ENCODE measurements around the gene USP37. TPM values are rescaled to one million over a fixed set of nuclear protein-coding genes. Genes with fewer than 3 reads are reported as not detected.

The USP37 gene
- total and polyA plus RNA-seq, 2 of the 4 experiments (the other 2 are of a cell fraction), result 1.6 to 6.5 TPM

DNA sequence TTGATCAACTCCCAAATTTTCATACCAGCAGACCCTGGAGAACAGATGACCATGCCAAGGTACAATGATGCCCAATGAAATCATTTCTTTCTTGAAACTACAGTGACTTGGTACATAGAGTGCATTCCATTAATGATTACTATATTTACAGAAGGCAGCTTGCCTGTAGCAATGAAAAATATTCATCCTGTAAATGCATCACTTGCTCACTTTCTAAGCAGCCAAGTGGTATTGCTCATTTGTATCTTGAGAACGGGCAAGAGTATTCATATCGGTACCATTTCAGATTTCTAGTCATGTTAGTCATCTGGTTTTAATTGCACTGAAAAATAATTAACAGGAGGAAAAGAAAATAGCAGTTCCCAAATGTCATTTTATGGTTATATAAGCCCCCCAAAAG, 89.6 kb downstream of the USP37 start:
- H4K8ac ChIP-seq (ENCODE audit: low read depth in 2 of 2, low read length in 2 of 2), result no peak overlapping the region
- no peak overlapping the region for H3K4me2 ChIP-seq (ENCODE audit: low read depth, low read length)
- dilution Hi-C loops (cut with HindIII; ENCODE audit: low sequenced_read_pairs, unreplicated experiment), result no loop called here
- TF ChIP-seq RAD21 (IDR thresholded peaks at IDR 0.05; ENCODE audit: low read length), result no peak
- no peak for TF ChIP-seq MAFK (IDR thresholded peaks at IDR 0.05; ENCODE audit: low read depth, low read length)
- no peak for TF ChIP-seq CHD1 (IDR thresholded peaks at IDR 0.05; ENCODE audit: low read depth, low read length)
- no peak for TF ChIP-seq RCOR1 (IDR thresholded peaks at IDR 0.05; ENCODE audit: insufficient replicate concordance, low read length)
- no peak for TF ChIP-seq MAZ (IDR thresholded peaks at IDR 0.05; ENCODE audit: borderline replicate concordance, low read depth, low read length)
- no peak for TF ChIP-seq POLR2A (IDR thresholded peaks at IDR 0.05; ENCODE audit: low read depth, low read length)
- TF ChIP-seq, protein P1, sequence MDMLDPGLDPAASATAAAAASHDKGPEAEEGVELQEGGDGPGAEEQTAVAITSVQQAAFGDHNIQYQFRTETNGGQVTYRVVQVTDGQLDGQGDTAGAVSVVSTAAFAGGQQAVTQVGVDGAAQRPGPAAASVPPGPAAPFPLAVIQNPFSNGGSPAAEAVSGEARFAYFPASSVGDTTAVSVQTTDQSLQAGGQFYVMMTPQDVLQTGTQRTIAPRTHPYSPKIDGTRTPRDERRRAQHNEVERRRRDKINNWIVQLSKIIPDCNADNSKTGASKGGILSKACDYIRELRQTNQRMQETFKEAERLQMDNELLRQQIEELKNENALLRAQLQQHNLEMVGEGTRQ (IDR thresholded peaks at IDR 0.05; ENCODE audit: low read depth, low read length), result no peak
- TF ChIP-seq FOS (IDR thresholded peaks at IDR 0.05; ENCODE audit: low read depth, low read length), result no peak
- TF ChIP-seq RFX5 (IDR thresholded peaks at IDR 0.05; ENCODE audit: low read depth, low read length), result no peak
- no peak for TF ChIP-seq ELK1 (IDR thresholded peaks at IDR 0.05; ENCODE audit: borderline replicate concordance, low read depth, low read length)
- TF ChIP-seq CTCF (conservative IDR thresholded peaks at IDR 0.05; ENCODE audit: low read depth, low read length), result no peak
- no peak for TF ChIP-seq BHLHE40 (IDR thresholded peaks at IDR 0.05; ENCODE audit: low read depth, low read length)
- no peak for TF ChIP-seq CEBPB (IDR thresholded peaks at IDR 0.05; ENCODE audit: low read depth, low read length)
- TF ChIP-seq NFE2L2 (IDR thresholded peaks at IDR 0.05; ENCODE audit: low read depth, low read length), result no peak
- no peak for TF ChIP-seq SMC3 (IDR thresholded peaks at IDR 0.05; ENCODE audit: low read depth, low read length)
- no peak for TF ChIP-seq MXI1 (IDR thresholded peaks at IDR 0.05; ENCODE audit: borderline replicate concordance, low read depth, low read length)
- H3K9ac ChIP-seq (ENCODE audit: low read depth, low read length), result no peak overlapping the region
- intact Hi-C loops (cut with micrococcal nuclease), result loop anchor here (10.0 kb wide), 1 partner anchor 166 kb away; no protein-coding TSS in a partner anchor
- no peak overlapping the region for H3K18ac ChIP-seq (ENCODE audit: low read depth, low read length)
- no peaks in the 10 kb centered on the region for H3K27me3 ChIP-seq (ENCODE audit: control insufficient read depth, insufficient read depth, low read length)
- in situ Hi-C loops (cut with MboI; ENCODE audit: low sequenced_read_pairs), result no loop called here
- POLR2A ChIA-PET (ENCODE audit: unreplicated experiment), result no interaction called here
- H2BK15ac ChIP-seq (ENCODE audit: low read depth, low read length), result no peak overlapping the region
- ATAC-seq (ENCODE audit: low read depth) (peak; percentile 76), DNase-seq (no peak)
- no peak overlapping the region for H2AK5ac ChIP-seq (ENCODE audit: low read depth, low read length)
- no TSS peak for BruUV-seq (replicated peaks)
- peaks cover 3% of the 10 kb centered on the region for H3K36me3 ChIP-seq (ENCODE audit: control insufficient read depth, insufficient read depth, low read length)
- peaks cover 2 to 3% of the 10 kb centered on the region in 2 experiments; a peak in 2 of 4 replicates for H3K79me1 ChIP-seq (ENCODE audit: low read depth in 1 of 2, low read length in 2 of 2)
- H3K4me3 ChIP-seq (ENCODE audit: insufficient read depth, low read depth, low read length), result no peak overlapping the region
- no peak overlapping the region for H2AK9ac ChIP-seq (replicated peaks; ENCODE audit: low read depth, low read length, poor library complexity)
- no CpG with 5 or more reads among the region's 2 CpGs for WGBS, 2 experiments (ENCODE audit: extremely low coverage in 2 of 2, insufficient read length in 1 of 2)
- H4K91ac ChIP-seq (ENCODE audit: insufficient read depth, low read depth, low read length), result no peak overlapping the region
- H3K4ac ChIP-seq (ENCODE audit: low read depth, low read length), result no peak overlapping the region
- no peak overlapping the region for H2BK5ac ChIP-seq (ENCODE audit: low read depth, low read length, poor library complexity, severe bottlenecking)
- H2BK120ac ChIP-seq (ENCODE audit: low read depth, low read length), result no peak overlapping the region
- H3K9me1 ChIP-seq (ENCODE audit: insufficient read depth, low read length), result no peaks in the 10 kb centered on the region
- H3K14ac ChIP-seq (replicated peaks; ENCODE audit: low read depth, low read length), result no peak overlapping the region
- no peak overlapping the region for H2AFZ ChIP-seq (replicated peaks; ENCODE audit: low read length, poor library complexity)
- no peak overlapping the region for H4K5ac ChIP-seq (ENCODE audit: low read depth, low read length)
- no peak overlapping the region for H3K23ac ChIP-seq (ENCODE audit: low read depth, low read length)
- H3K56ac ChIP-seq (ENCODE audit: extremely low read depth, insufficient read depth, low read length), result no peak overlapping the region
- H3K9me3 ChIP-seq (ENCODE audit: control insufficient read depth, insufficient read depth, low read length), result no peaks in the 10 kb centered on the region
- CTCF ChIA-PET, result no interaction called here
- no peak overlapping the region for H3K27ac ChIP-seq (ENCODE audit: insufficient read depth, low read length)
- H3K4me1 ChIP-seq (ENCODE audit: control insufficient read depth, insufficient read depth, low read length), result peaks cover 3% of the 10 kb centered on the region; the same call in 1 of the 2 replicates
- no peaks in the 10 kb centered on the region for H4K20me1 ChIP-seq (ENCODE audit: insufficient read depth, low read length)
- no peak overlapping the region for H2BK20ac ChIP-seq (ENCODE audit: low read depth, low read length)

Measured in IMR-90 (cell line).